Right lobe of liver (tissue), 6 donors: Measurements from ENCODE around the gene RNF212. TPM values are rescaled to one million over a fixed set of nuclear protein-coding genes. Genes with fewer than 3 reads are reported as not detected.

ENCODE experiments used
- ATAC-seq, 4 donors: fragments of 200-7000 bp; cut with Tn5 transposase; one replicate each; pipeline ENCODE4 v1.9.1; 2020; ENCODE audit warnings: mild to moderate bottlenecking in 4 of 4, moderate library complexity in 4 of 4
- DNase-seq, 3 donors: peaks; one replicate each; pipeline ENCODE4 v3.0.0-alpha.2; 2020
- H3K27ac ChIP-seq, 3 donors: fragments of 200-600 bp; one replicate each; pipeline ENCODE4 v1.8.0; 2022
- H3K27me3 ChIP-seq, 2 donors: fragments of 200-600 bp; one replicate each; pipeline ENCODE4 v1.8.0; 2022
- H3K36me3 ChIP-seq, 4 donors: fragments of 200-600 bp; sonication (generic) in 1 of 4; one replicate each; pipeline versions ENCODE4 v1.5.1 to v1.8.0; 2017 to 2022; ENCODE audit warnings: control low read depth in 1 of 4
- H3K4me1 ChIP-seq, 4 donors: fragments of 200-600 bp; sonication (generic) in 1 of 4; one replicate each; pipeline versions ENCODE4 v1.5.1 to v1.8.0; 2017 to 2022; ENCODE audit warnings: control low read depth in 1 of 4
- H3K4me3 ChIP-seq, 3 donors: fragments of 200-600 bp; one replicate each; pipeline ENCODE4 v1.8.0; 2022
- H3K9me3 ChIP-seq, 4 donors: fragments of 200-600 bp; sonication (generic) in 1 of 4; one replicate each; pipeline versions ENCODE4 v1.5.1 to v1.8.0; 2017 to 2022; ENCODE audit warnings: control low read depth in 1 of 4
- CTCF ChIP-seq, 4 donors: fragments of 200-600 bp in 3 of 4; fragments of 450-650 bp in 1 of 4; IDR thresholded peaks; one replicate each; pipeline versions ENCODE4 v1.5.1 to v1.8.0; 2016 to 2022; ENCODE audit warnings: antibody characterized with exemption in 4 of 4, mild to moderate bottlenecking in 2 of 4
- POLR2A ChIP-seq: fragments of 450-650 bp; IDR thresholded peaks from one replicate; pipeline ENCODE4 v1.6.1; 2017; ENCODE audit warnings: antibody characterized with exemption, mild to moderate bottlenecking
- WGBS: methylation state at CpG from one replicate; pipeline ENCODE4 v1.1.6; 2018; ENCODE audit warnings: low coverage, low lambda C conversion rate; ENCODE audit not compliant: insufficient coverage; ENCODE audit errors: missing lambda C conversion rate; 5-methylcytosine and 5-hydroxymethylcytosine counted together
- intact Hi-C, 2 donors: fragments of 100-400 bp; cut with DNase I; formaldehyde crosslinking; loops; one replicate each; pipeline versions ENCODE4 v1.11.2 to v1.14.1; 2022
- total RNA-seq, 6 experiments: library from RNA; depleted of rRNA in 2 of 6; stranded (reverse); fragments of >200 nt in 2 of 6; fragmentation: NEBNext Ultra II Directional in 3 of 6; extraction: Animal tissue kit (Norgen Biotek cat#: 25700) in 3 of 6; gene quantifications; one replicate each; pipeline versions ENCODE4 v1.1.0 to v1.2.4, GENCODE V29; 2016 to 2023
- donor health status: DM: no; HTN: yes; CAD: no.
- donor health status: DM: no; HTN: no; CAD: no.
- donor health status: DM: no; HTN: no; CAD: no.
- donor health status: DM: no; HTN: yes; CAD: no.
- donor health status: DM: no; HTN: yes; CAD: no.

The RNF212 gene
- total RNA-seq, 6 experiments from 2014 or later: 0.29 to 1.2 (median 0.50) TPM; not detected in 2

DNA sequence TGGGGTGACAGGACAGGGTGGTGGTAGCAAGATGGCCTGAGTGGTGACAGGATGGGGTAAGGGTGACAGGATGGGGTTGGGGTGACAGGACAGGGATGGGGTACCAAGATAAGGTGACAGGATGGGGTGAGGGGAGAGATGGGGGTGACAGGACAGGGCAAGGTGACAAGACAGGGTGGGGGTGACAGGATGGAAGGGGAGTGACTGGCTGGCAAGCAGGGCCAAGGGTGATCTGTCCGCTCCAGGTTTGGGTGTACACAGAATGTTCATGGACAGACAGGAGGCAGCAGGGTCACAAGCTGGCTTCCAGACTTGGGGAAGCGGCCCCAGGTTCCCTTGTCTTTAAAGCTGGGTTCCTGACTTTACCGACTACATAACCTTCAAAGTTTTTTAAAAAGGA is 23.3 kb downstream of the RNF212 start:
- no peak for DNase-seq
- TF ChIP-seq CTCF (IDR thresholded peaks at IDR 0.05): no peak
- TF ChIP-seq POLR2A: no peak
- no peaks in the 10 kb centered on the region for H3K36me3 ChIP-seq
- no peaks in the 10 kb centered on the region for H3K9me3 ChIP-seq
- no CpG with 5 or more reads among the region's 3 CpGs for WGBS
- no peaks in the 10 kb centered on the region for H3K4me1 ChIP-seq
- H3K27me3 ChIP-seq: no peaks in the 10 kb centered on the region
- no peak overlapping the region for H3K4me3 ChIP-seq
- no peak for ATAC-seq
- intact Hi-C loops: no loop called here
- H3K27ac ChIP-seq: no peak overlapping the region

GRCh38 chr4:1087371-1087770 is 26.0 kb downstream of the RNF212 start:
- Histone ChIP-seq H3K9me3 (no peaks in the 10 kb centered on the region), H3K36me3 (no peaks in the 10 kb centered on the region), H3K4me1 (no peaks in the 10 kb centered on the region), H3K4me3 (no peak overlapping the region), H3K27ac (no peak overlapping the region), H3K27me3 (no peaks in the 10 kb centered on the region)
- no peak for DNase-seq
- TF ChIP-seq CTCF (IDR thresholded peaks at IDR 0.05): no peak
- no peak for TF ChIP-seq POLR2A
- intact Hi-C loops: no loop called here
- no peak for ATAC-seq

- Histone ChIP-seq H3K36me3 (no peaks in the 10 kb centered on the region), H3K27me3 (no peaks in the 10 kb centered on the region), H3K27ac (no peak overlapping the region), H3K4me3 (no peak overlapping the region), H3K9me3 (no peaks in the 10 kb centered on the region), H3K4me1 (no peaks in the 10 kb centered on the region)
- 68% methylated on average over 2 of the region's 8 CpGs for WGBS
- intact Hi-C loops: no loop called here
- DNase-seq: no peak
- TF ChIP-seq CTCF (IDR thresholded peaks at IDR 0.05) (no peak), POLR2A (no peak)
- no peak for ATAC-seq
Observed at GRCh38 chr4:1086011-1086410, 27.4 kb downstream of the RNF212 start.

DNA sequence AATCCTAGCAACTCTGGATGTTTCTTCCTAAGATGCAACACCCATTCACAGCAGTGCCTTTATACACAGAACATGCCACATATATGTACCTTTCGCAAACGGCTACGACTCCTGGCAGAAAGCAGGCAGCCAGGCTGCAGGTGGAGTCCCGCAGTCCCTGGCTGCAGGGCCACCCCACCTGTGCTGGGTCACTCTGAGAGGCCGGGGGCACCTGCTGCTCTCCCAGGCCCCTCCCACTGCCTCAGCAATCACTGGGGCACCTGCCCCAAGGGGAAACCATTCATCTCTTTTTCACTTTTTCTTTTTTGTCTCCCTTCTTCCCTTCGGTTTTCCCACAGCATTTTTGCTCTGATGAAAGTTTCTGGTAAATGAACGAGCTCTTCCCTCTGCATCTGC is 28.0 kb downstream of the RNF212 start:
- no peak for DNase-seq
- H3K4me1 ChIP-seq: no peaks in the 10 kb centered on the region
- H3K36me3 ChIP-seq: no peaks in the 10 kb centered on the region
- no peak for ATAC-seq
- TF ChIP-seq CTCF (IDR thresholded peaks at IDR 0.05) (no peak), POLR2A (no peak)
- no peaks in the 10 kb centered on the region for H3K9me3 ChIP-seq
- H3K27ac ChIP-seq: no peak overlapping the region
- H3K27me3 ChIP-seq: no peaks in the 10 kb centered on the region
- no peak overlapping the region for H3K4me3 ChIP-seq
- intact Hi-C loops: no loop called here
- 78% methylated on average over 5 of the region's 7 CpGs for WGBS

DNA sequence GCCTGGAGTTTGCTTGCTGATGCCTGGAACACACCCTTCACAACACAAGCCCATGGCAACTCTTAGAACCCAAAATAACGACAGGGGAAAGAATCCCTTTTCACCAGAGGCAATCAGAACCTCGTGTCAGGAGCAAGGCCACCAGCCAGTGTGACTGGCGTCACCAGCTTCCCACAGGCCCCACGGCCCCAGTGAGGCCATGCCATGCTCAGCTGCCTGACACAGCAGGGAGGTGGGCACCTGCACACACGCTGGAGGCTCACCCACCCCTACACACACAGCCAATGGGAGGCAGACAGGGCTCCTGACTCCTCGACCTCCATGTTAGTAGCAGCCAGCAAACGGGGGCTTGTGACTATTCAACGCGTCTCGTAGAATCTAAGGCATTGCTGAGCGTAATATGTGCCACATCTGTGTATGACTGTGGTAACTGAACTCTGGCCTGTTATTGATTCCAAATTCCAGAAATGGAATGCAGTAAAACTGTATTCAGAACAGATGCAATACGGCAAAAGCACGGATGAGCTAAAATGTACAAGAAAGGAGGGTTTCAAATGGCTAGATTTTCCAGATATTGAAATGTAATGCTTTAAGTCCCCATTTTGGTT is 28.5 kb downstream of the RNF212 start:
- TF ChIP-seq CTCF (IDR thresholded peaks at IDR 0.05) (no peak), POLR2A (no peak)
- intact Hi-C loops: no loop called here
- H3K4me1 ChIP-seq: no peaks in the 10 kb centered on the region
- WGBS: 71% methylated on average over 13 of the region's 13 CpGs
- H3K36me3 ChIP-seq: no peaks in the 10 kb centered on the region
- no peaks in the 10 kb centered on the region for H3K27me3 ChIP-seq
- no peak overlapping the region for H3K4me3 ChIP-seq
- H3K27ac ChIP-seq: no peak overlapping the region
- ATAC-seq: no peak
- no peak for DNase-seq
- no peaks in the 10 kb centered on the region for H3K9me3 ChIP-seq
